Posterior vena cava (tissue), 2 donors: ENCODE measurements around the gene LSAMP. TPM values are rescaled to one million over a fixed set of nuclear protein-coding genes. Genes with fewer than 3 reads are reported as not detected.
"Not testable (repeated sequence)": the region's sequence is repeated elsewhere in the genome, so short reads cannot be mapped to it uniquely, and the experiment has no call there.

Source experiments
- DNase-seq: peaks from one replicate; pipeline ENCODE4 v3.0.0-alpha.2; 2020; ENCODE audit warnings: low spot score
- intact Hi-C, 2 donors: fragments of 100-400 bp; cut with DNase I; formaldehyde crosslinking; loops; one replicate each; pipeline versions ENCODE4 v1.14.1 to v1.14.2; 2022 to 2023
- total RNA-seq, 2 donors: library from RNA; stranded (reverse); fragmentation: NEBNext Ultra II Directional; extraction: Animal tissue kit (Norgen Biotek cat#: 25700); gene quantifications; one replicate each; pipeline ENCODE4 v1.2.1, GENCODE V29; 2021
- donor health status: DM: yes; HTN: yes; CAD: no.
- donor health status: DM: yes; HTN: yes; CAD: no.

LSAMP gene
- total RNA-seq, 2 donors from 2014 or later, result 3.7 to 11.9 TPM

GRCh38 chr3:116084999-116085791 lies 360.1 kb downstream of the LSAMP start:
- intact Hi-C loops, result no loop called here
- DNase-seq, result no peak

GRCh38 chr3:116083683-116084082 lies 361.6 kb downstream of the LSAMP start:
- intact Hi-C loops, result no loop called here
- no peak for DNase-seq

- no peak for DNase-seq
- intact Hi-C loops, result no loop called here
These were observed 366.7 kb downstream of the LSAMP start for GRCh38 chr3:116078561-116078960.

- DNase-seq, result no peak
- intact Hi-C loops, result no loop called here
These were observed 367.7 kb downstream of the LSAMP start for GRCh38 chr3:116077557-116077956.

- no peak for DNase-seq
- intact Hi-C loops, result no loop called here
These were observed 368.2 kb downstream of the LSAMP start for GRCh38 chr3:116077059-116077458.

GRCh38 chr3:116070516-116071278 lies 374.6 kb downstream of the LSAMP start:
- intact Hi-C loops, result not testable (repeated sequence)

GRCh38 chr3:116070061-116070460 lies 375.2 kb downstream of the LSAMP start:
- intact Hi-C loops, result no loop called here
- no peak for DNase-seq

More at GRCh38 chr3:116070516-116071278, 374.6 kb downstream of the LSAMP start:
- not testable (repeated sequence) for DNase-seq

GRCh38 chr3:116069024-116069423 lies 376.3 kb downstream of the LSAMP start:
- DNase-seq, result no peak
- intact Hi-C loops, result no loop called here

GRCh38 chr3:116067326-116067725 lies 378.0 kb downstream of the LSAMP start:
- DNase-seq, result no peak
- intact Hi-C loops, result no loop called here

GRCh38 chr3:116065501-116065900 lies 379.8 kb downstream of the LSAMP start:
- no peak for DNase-seq
- intact Hi-C loops, result no loop called here

- no peak for DNase-seq
- intact Hi-C loops, result no loop called here
These were observed 380.6 kb downstream of the LSAMP start for GRCh38 chr3:116064646-116065045.

- intact Hi-C loops, result no loop called here
- no peak for DNase-seq
These were observed 385.7 kb downstream of the LSAMP start for GRCh38 chr3:116059421-116060096.

- intact Hi-C loops, result no loop called here
- DNase-seq, result no peak
These were observed 386.4 kb downstream of the LSAMP start for GRCh38 chr3:116058844-116059243.

GRCh38 chr3:116057400-116058006 lies 387.8 kb downstream of the LSAMP start:
- intact Hi-C loops, result no loop called here
- no peak for DNase-seq

GRCh38 chr3:116056280-116056679 lies 389.0 kb downstream of the LSAMP start:
- intact Hi-C loops, result no loop called here
- DNase-seq, result no peak

- intact Hi-C loops, result no loop called here
- no peak for DNase-seq
These were observed 392.3 kb downstream of the LSAMP start for GRCh38 chr3:116053017-116053416.

- no peak for DNase-seq
- intact Hi-C loops, result no loop called here
These were observed 392.7 kb downstream of the LSAMP start for GRCh38 chr3:116052602-116053001.

GRCh38 chr3:116051586-116051985 lies 393.7 kb downstream of the LSAMP start:
- no peak for DNase-seq
- intact Hi-C loops, result no loop called here

- intact Hi-C loops, result no loop called here
- DNase-seq, result no peak
These were observed 394.2 kb downstream of the LSAMP start for GRCh38 chr3:116051040-116051439.
